ENCODE results near the gene PBX4.

DNA sequence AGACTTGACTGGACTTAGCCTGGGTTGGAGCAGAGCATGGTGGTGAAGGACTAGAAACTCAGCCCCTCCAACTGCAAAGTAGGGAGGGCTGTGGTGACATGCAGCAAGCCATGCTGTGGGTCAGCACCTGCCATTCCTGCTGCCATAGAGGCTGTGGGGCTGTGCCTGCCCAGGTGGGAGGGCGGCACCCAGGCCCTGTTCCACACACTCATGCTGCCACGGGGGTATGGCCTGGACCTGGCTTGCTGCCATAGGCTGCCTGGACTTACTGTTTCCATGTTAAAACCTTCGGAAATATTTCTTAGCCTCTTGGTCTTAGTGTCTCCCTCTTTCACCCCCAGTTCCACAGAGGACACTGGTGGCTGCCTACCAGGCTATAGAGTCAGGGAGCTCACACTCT is 51.1 kb downstream of the PBX4 start:
- TF ChIP-seq POLR2AphosphoS5 (IDR thresholded peaks at IDR 0.05) (no peak), POLR2A (IDR thresholded peaks at IDR 0.05) (no peak)
